ENCODE measurements around the gene HTR4.

HTR4 gene

GRCh38 chr5:148687871-148688270 is 33.5 kb upstream of the HTR4 start:
- H3K9me3 ChIP-seq (ENCODE audit: control insufficient read depth, low read length): peaks cover 3% of the 10 kb centered on the region
- WGBS: no CpG with 5 or more reads among the region's 2 CpGs
- no peak overlapping the region for H3K4me2 ChIP-seq (ENCODE audit: low read length, poor library complexity, severe bottlenecking)
- H2AFZ ChIP-seq (ENCODE audit: low read depth, low read length): no peak overlapping the region
- H3K18ac ChIP-seq (ENCODE audit: low read depth in 1 of 2, low read length in 2 of 2): no peak overlapping the region
- H2AK5ac ChIP-seq (ENCODE audit: low read length, severe bottlenecking): no peak overlapping the region
- H3K9ac ChIP-seq (ENCODE audit: low read length): no peak overlapping the region
- no peak overlapping the region for H2BK5ac ChIP-seq (ENCODE audit: low read depth, low read length, poor library complexity, severe bottlenecking)
- H3K79me1 ChIP-seq (replicated peaks; ENCODE audit: low read length, poor library complexity, severe bottlenecking): no peaks in the 10 kb centered on the region
- no peak overlapping the region for H4K91ac ChIP-seq (ENCODE audit: low read length)
- no peaks in the 10 kb centered on the region for H3K36me3 ChIP-seq (ENCODE audit: control insufficient read depth in 1 of 2, insufficient read depth in 2 of 2, low read depth in 1 of 2, low read length in 2 of 2)
- no peak for DNase-seq
- H4K8ac ChIP-seq (ENCODE audit: low read length): no peak overlapping the region
- no peak overlapping the region for H3K4ac ChIP-seq (ENCODE audit: low read depth in 1 of 2, low read length in 2 of 2)
- H3K4me1 ChIP-seq (ENCODE audit: control insufficient read depth, insufficient read depth, low read depth, low read length): no peaks in the 10 kb centered on the region
- no peak overlapping the region for H3K4me3 ChIP-seq (ENCODE audit: insufficient read depth in 1 of 2, low read depth in 1 of 2, low read length in 2 of 2)
- no peak overlapping the region for H2BK12ac ChIP-seq (ENCODE audit: low read length in 2 of 2)
- H2BK120ac ChIP-seq (ENCODE audit: low read depth, low read length): no peak overlapping the region
- no peak overlapping the region for H2BK15ac ChIP-seq (ENCODE audit: low read depth, poor library complexity, severe bottlenecking)
- H3K27ac ChIP-seq (ENCODE audit: low read length, poor library complexity, severe bottlenecking): no peak overlapping the region
- no peak overlapping the region for H3K14ac ChIP-seq (ENCODE audit: low read length in 2 of 2)
- H3K23ac ChIP-seq (ENCODE audit: low read length in 2 of 2): no peak overlapping the region
- no peaks in the 10 kb centered on the region for H3K27me3 ChIP-seq (ENCODE audit: control insufficient read depth in 1 of 2, insufficient read depth in 1 of 2, low read length in 2 of 2)

GRCh38 chr5:148687427-148687826 is 33.1 kb upstream of the HTR4 start:
- Histone ChIP-seq H2BK12ac (ENCODE audit: low read length in 2 of 2) (no peak overlapping the region), H3K4ac (ENCODE audit: low read depth in 1 of 2, low read length in 2 of 2) (no peak overlapping the region), H3K14ac (ENCODE audit: low read length in 2 of 2) (no peak overlapping the region), H2BK15ac (ENCODE audit: low read depth, poor library complexity, severe bottlenecking) (no peak overlapping the region), H4K91ac (ENCODE audit: low read length) (no peak overlapping the region), H3K4me1 (ENCODE audit: control insufficient read depth, insufficient read depth, low read depth, low read length) (no peaks in the 10 kb centered on the region), H2BK5ac (ENCODE audit: low read depth, low read length, poor library complexity, severe bottlenecking) (no peak overlapping the region), H2AK5ac (ENCODE audit: low read length, severe bottlenecking) (no peak overlapping the region), H3K27me3 (ENCODE audit: control insufficient read depth in 1 of 2, insufficient read depth in 1 of 2, low read length in 2 of 2) (peaks cover 0 to 3% of the 10 kb centered on the region in 2 experiments), H3K79me1 (replicated peaks; ENCODE audit: low read length, poor library complexity, severe bottlenecking) (no peaks in the 10 kb centered on the region), H3K27ac (ENCODE audit: low read length, poor library complexity, severe bottlenecking) (no peak overlapping the region), H3K9ac (ENCODE audit: low read length) (no peak overlapping the region), H2BK120ac (ENCODE audit: low read depth, low read length) (no peak overlapping the region), H3K36me3 (ENCODE audit: control insufficient read depth in 1 of 2, insufficient read depth in 2 of 2, low read depth in 1 of 2, low read length in 2 of 2) (no peaks in the 10 kb centered on the region), H3K9me3 (ENCODE audit: control insufficient read depth, low read length) (peaks cover 3% of the 10 kb centered on the region), H2AFZ (ENCODE audit: low read depth, low read length) (no peak overlapping the region), H3K4me3 (ENCODE audit: insufficient read depth in 1 of 2, low read depth in 1 of 2, low read length in 2 of 2) (no peak overlapping the region), H4K8ac (ENCODE audit: low read length) (no peak overlapping the region), H3K4me2 (ENCODE audit: low read length, poor library complexity, severe bottlenecking) (no peak overlapping the region), H3K18ac (ENCODE audit: low read depth in 1 of 2, low read length in 2 of 2) (no peak overlapping the region), H3K23ac (ENCODE audit: low read length in 2 of 2) (no peak overlapping the region)
- 63% methylated on average over 3 of the region's 3 CpGs for WGBS
- DNase-seq: peak; percentile 9

- no peak overlapping the region for H2AFZ ChIP-seq (ENCODE audit: low read depth, low read length)
- no peak overlapping the region for H4K8ac ChIP-seq (ENCODE audit: low read length)
- no peak for DNase-seq
- H4K91ac ChIP-seq (ENCODE audit: low read length): no peak overlapping the region
- peaks cover 3% of the 10 kb centered on the region for H3K9me3 ChIP-seq (ENCODE audit: control insufficient read depth, low read length)
- no peak overlapping the region for H2BK120ac ChIP-seq (ENCODE audit: low read depth, low read length)
- H3K36me3 ChIP-seq (ENCODE audit: control insufficient read depth in 1 of 2, insufficient read depth in 2 of 2, low read depth in 1 of 2, low read length in 2 of 2): no peaks in the 10 kb centered on the region
- H3K4me1 ChIP-seq (ENCODE audit: control insufficient read depth, insufficient read depth, low read depth, low read length): no peaks in the 10 kb centered on the region
- H3K9ac ChIP-seq (ENCODE audit: low read length): no peak overlapping the region
- no peak overlapping the region for H2BK5ac ChIP-seq (ENCODE audit: low read depth, low read length, poor library complexity, severe bottlenecking)
- H2BK12ac ChIP-seq (ENCODE audit: low read length in 2 of 2): no peak overlapping the region
- no peak overlapping the region for H3K18ac ChIP-seq (ENCODE audit: low read depth in 1 of 2, low read length in 2 of 2)
- H2BK15ac ChIP-seq (ENCODE audit: low read depth, poor library complexity, severe bottlenecking): no peak overlapping the region
- H3K4me3 ChIP-seq (ENCODE audit: insufficient read depth in 1 of 2, low read depth in 1 of 2, low read length in 2 of 2): no peak overlapping the region
- no peak overlapping the region for H3K27ac ChIP-seq (ENCODE audit: low read length, poor library complexity, severe bottlenecking)
- H3K4me2 ChIP-seq (ENCODE audit: low read length, poor library complexity, severe bottlenecking): no peak overlapping the region
- no peaks in the 10 kb centered on the region for H3K79me1 ChIP-seq (replicated peaks; ENCODE audit: low read length, poor library complexity, severe bottlenecking)
- no peak overlapping the region for H2AK5ac ChIP-seq (ENCODE audit: low read length, severe bottlenecking)
- no peak overlapping the region for H3K14ac ChIP-seq (ENCODE audit: low read length in 2 of 2)
- H3K4ac ChIP-seq (ENCODE audit: low read depth in 1 of 2, low read length in 2 of 2): no peak overlapping the region
- H3K23ac ChIP-seq (ENCODE audit: low read length in 2 of 2): no peak overlapping the region
- H3K27me3 ChIP-seq (ENCODE audit: control insufficient read depth in 1 of 2, insufficient read depth in 1 of 2, low read length in 2 of 2): peaks cover 0 to 9% of the 10 kb centered on the region in 2 experiments
Measured at GRCh38 chr5:148686660-148687059, 32.3 kb upstream of the HTR4 start.

GRCh38 chr5:148685520-148686134 is 31.3 kb upstream of the HTR4 start:
- DNase-seq: no peak
- H4K91ac ChIP-seq (ENCODE audit: low read length): no peak overlapping the region
- no peak overlapping the region for H2AFZ ChIP-seq (ENCODE audit: low read depth, low read length)
- H3K4me3 ChIP-seq (ENCODE audit: insufficient read depth in 1 of 2, low read depth in 1 of 2, low read length in 2 of 2): no peak overlapping the region
- no peak overlapping the region for H2BK5ac ChIP-seq (ENCODE audit: low read depth, low read length, poor library complexity, severe bottlenecking)
- H3K9me3 ChIP-seq (ENCODE audit: control insufficient read depth, low read length): peaks cover 3% of the 10 kb centered on the region
- no peak overlapping the region for H3K4me2 ChIP-seq (ENCODE audit: low read length, poor library complexity, severe bottlenecking)
- H3K36me3 ChIP-seq (ENCODE audit: control insufficient read depth in 1 of 2, insufficient read depth in 2 of 2, low read depth in 1 of 2, low read length in 2 of 2): no peaks in the 10 kb centered on the region
- H3K4ac ChIP-seq (ENCODE audit: low read depth in 1 of 2, low read length in 2 of 2): no peak overlapping the region
- H3K4me1 ChIP-seq (ENCODE audit: control insufficient read depth, insufficient read depth, low read depth, low read length): no peaks in the 10 kb centered on the region
- no peak overlapping the region for H3K18ac ChIP-seq (ENCODE audit: low read depth in 1 of 2, low read length in 2 of 2)
- H2BK120ac ChIP-seq (ENCODE audit: low read depth, low read length): no peak overlapping the region
- H3K14ac ChIP-seq (ENCODE audit: low read length in 2 of 2): no peak overlapping the region
- H2BK12ac ChIP-seq (ENCODE audit: low read length in 2 of 2): no peak overlapping the region
- no peak overlapping the region for H3K9ac ChIP-seq (ENCODE audit: low read length)
- H2AK5ac ChIP-seq (ENCODE audit: low read length, severe bottlenecking): no peak overlapping the region
- WGBS: 84% methylated on average over 3 of the region's 3 CpGs
- no peak overlapping the region for H3K23ac ChIP-seq (ENCODE audit: low read length in 2 of 2)
- peaks cover 0 to 15% of the 10 kb centered on the region in 2 experiments for H3K27me3 ChIP-seq (ENCODE audit: control insufficient read depth in 1 of 2, insufficient read depth in 1 of 2, low read length in 2 of 2)
- no peak overlapping the region for H4K8ac ChIP-seq (ENCODE audit: low read length)
- H3K79me1 ChIP-seq (replicated peaks; ENCODE audit: low read length, poor library complexity, severe bottlenecking): no peaks in the 10 kb centered on the region
- no peak overlapping the region for H3K27ac ChIP-seq (ENCODE audit: low read length, poor library complexity, severe bottlenecking)
- H2BK15ac ChIP-seq (ENCODE audit: low read depth, poor library complexity, severe bottlenecking): no peak overlapping the region
